ENCODE measurements around the gene ANKRD63.

ANKRD63 gene

GRCh38 chr15:40282147-40282868 is 556 bp downstream of the ANKRD63 start:
- peak; percentile 52 for ATAC-seq
- TF ChIP-seq CSRNP3 (CRISPR knock-in tag; IDR thresholded peaks at IDR 0.05) = no peak
- no peak for TF ChIP-seq ZC3H10 (CRISPR knock-in tag; IDR thresholded peaks at IDR 0.05)
- no peak for TF ChIP-seq TSHZ2 (CRISPR knock-in tag; IDR thresholded peaks at IDR 0.05)
- TF ChIP-seq TOX (CRISPR knock-in tag; IDR thresholded peaks at IDR 0.05; ENCODE audit: borderline replicate concordance) = no peak
- no peak for TF ChIP-seq OSR1 (CRISPR knock-in tag; IDR thresholded peaks at IDR 0.05)
- no peak for TF ChIP-seq GLIS3 (CRISPR knock-in tag; IDR thresholded peaks at IDR 0.05)
- no peak for TF ChIP-seq ZNF70 (CRISPR knock-in tag; IDR thresholded peaks at IDR 0.05)
- TF ChIP-seq ZNF8 (CRISPR knock-in tag; IDR thresholded peaks at IDR 0.05) = no peak
- no peak for TF ChIP-seq ESRRG (CRISPR knock-in tag; IDR thresholded peaks at IDR 0.05)
- TF ChIP-seq ZFP30 (CRISPR knock-in tag; IDR thresholded peaks at IDR 0.05) = no peak

- TF ChIP-seq CSDC2 (CRISPR knock-in tag; IDR thresholded peaks at IDR 0.05) (no peak), CSRNP3 (CRISPR knock-in tag; IDR thresholded peaks at IDR 0.05) (no peak), TSHZ2 (CRISPR knock-in tag; IDR thresholded peaks at IDR 0.05) (no peak), ZFP3 (CRISPR knock-in tag; IDR thresholded peaks at IDR 0.05) (no peak), ESRRG (CRISPR knock-in tag; IDR thresholded peaks at IDR 0.05) (no peak), ZNF8 (CRISPR knock-in tag; IDR thresholded peaks at IDR 0.05) (no peak), RARB (CRISPR knock-in tag; IDR thresholded peaks at IDR 0.05) (no peak), ZNF70 (CRISPR knock-in tag; IDR thresholded peaks at IDR 0.05) (no peak), TOX (CRISPR knock-in tag; IDR thresholded peaks at IDR 0.05; ENCODE audit: borderline replicate concordance) (no peak), TCF4 (CRISPR knock-in tag; IDR thresholded peaks at IDR 0.05; ENCODE audit: borderline replicate concordance) (no peak), PATZ1 (CRISPR knock-in tag; IDR thresholded peaks at IDR 0.05; ENCODE audit: borderline replicate concordance) (no peak), CREB5 (CRISPR knock-in tag; IDR thresholded peaks at IDR 0.05; ENCODE audit: low read depth) (no peak), BACH2 (CRISPR knock-in tag; IDR thresholded peaks at IDR 0.05; ENCODE audit: borderline replicate concordance) (no peak), ZFP30 (CRISPR knock-in tag; IDR thresholded peaks at IDR 0.05) (no peak), POU6F1 (CRISPR knock-in tag; IDR thresholded peaks at IDR 0.05; ENCODE audit: borderline replicate concordance, low read depth) (no peak)
- ATAC-seq = no peak
Measured at GRCh38 chr15:40281801-40282146, 1.1 kb downstream of the ANKRD63 start.

Measured in SK-N-SH treated with all-trans-retinoic acid at 6 μM for 48 hours (cell line).